A673 (cell line): ENCODE data around the gene DDX20. TPM values are rescaled to one million over a fixed set of nuclear protein-coding genes. Genes with fewer than 3 reads are reported as not detected.

ENCODE experiments used
- BruUV-seq: library from RNA; stranded (reverse); fragments of 400-500 nt; replicated peaks from 2 replicates; lab custom pipeline; 2021; lab: Mats Ljungman, UMichigan
- CTCF ChIA-PET: fragments of 300-600 bp; sonication (Branson Sonifier 250); formaldehyde crosslinking; loops from one replicate; lab custom pipeline; 2022; ENCODE audit warnings: antibody characterized with exemption; lab: Charles Lee
- POLR2A ChIA-PET: fragments of 300-600 bp; sonication (Branson Sonifier 250); formaldehyde crosslinking; loops from one replicate; lab custom pipeline; 2022; ENCODE audit warnings: antibody characterized with exemption; ENCODE audit not compliant: low non-redundant PET; lab: Charles Lee
- DNase-seq: peaks from one replicate; pipeline ENCODE4 v3.0.0-alpha.2; 2015; ENCODE audit warnings: low spot score
- H3K27ac ChIP-seq: fragments of 200-600 bp; sonication (generic); 2 replicates; pipeline ENCODE4 v1.5.1; 2016; ENCODE audit warnings: mixed run types, low read depth, mild to moderate bottlenecking, mixed read lengths, antibody characterized with exemption, low read length; ENCODE audit not compliant: poor library complexity, severe bottlenecking
- H3K27me3 ChIP-seq: fragments of 200-600 bp; sonication (generic); replicated peaks from 2 replicates; pipeline ENCODE4 v1.6.1; 2017; ENCODE audit warnings: mixed run types, low read depth, mild to moderate bottlenecking, mixed read lengths, antibody characterized with exemption, low read length; ENCODE audit not compliant: insufficient read depth, poor library complexity
- H3K36me3 ChIP-seq: fragments of 200-600 bp; sonication (generic); 2 replicates; pipeline ENCODE4 v1.6.1; 2016; ENCODE audit warnings: mixed run types, mild to moderate bottlenecking, mixed read lengths, antibody characterized with exemption, low read length; ENCODE audit not compliant: insufficient read depth, poor library complexity, severe bottlenecking
- H3K4me1 ChIP-seq: fragments of 200-600 bp; sonication (generic); 2 replicates; pipeline ENCODE4 v1.6.1; 2017; ENCODE audit warnings: mixed run types, mild to moderate bottlenecking, mixed read lengths, antibody characterized with exemption, low read length; ENCODE audit not compliant: insufficient read depth, poor library complexity, severe bottlenecking
- H3K4me3 ChIP-seq: fragments of 200-600 bp; sonication (generic); 2 replicates; pipeline ENCODE4 v1.5.1; 2016; ENCODE audit warnings: low read depth, mixed run types, mild to moderate bottlenecking, mixed read lengths, low read length; ENCODE audit not compliant: poor library complexity, severe bottlenecking
- H3K9me3 ChIP-seq: fragments of 200-600 bp; sonication (generic); 2 replicates; pipeline ENCODE4 v1.6.1; 2016; ENCODE audit warnings: mixed run types, low read depth, mild to moderate bottlenecking, mixed read lengths, antibody characterized with exemption, low read length; ENCODE audit not compliant: poor library complexity, severe bottlenecking
- CTCF ChIP-seq: fragments of 300-800, 200-600 bp; sonication (generic); conservative IDR thresholded peaks from 2 replicates; pipeline ENCODE4 v1.5.1; 2017; ENCODE audit warnings: low read depth, mild to moderate bottlenecking, antibody characterized with exemption, low read length, moderate library complexity, mixed read lengths
- EZH2 ChIP-seq: fragments of 200-600 bp; sonication (generic); IDR thresholded peaks from 2 replicates; pipeline ENCODE4 v1.6.1; 2017; ENCODE audit warnings: borderline replicate concordance, low read depth, mild to moderate bottlenecking, mixed read lengths, antibody characterized with exemption, low read length; ENCODE audit not compliant: poor library complexity, severe bottlenecking
- intact Hi-C: fragments of 100-400 bp; cut with micrococcal nuclease; formaldehyde crosslinking; loops from one replicate; pipeline ENCODE4 v1.10.0; 2022; ENCODE audit not compliant: unreplicated experiment
- total RNA-seq: library from RNA; stranded (reverse); gene quantifications from 2 replicates; pipeline ENCODE4 v1.2.3, GENCODE V29; 2021

Gene DDX20
- total RNA-seq, 1 experiment from 2014 or later: 26.1 TPM

DNA sequence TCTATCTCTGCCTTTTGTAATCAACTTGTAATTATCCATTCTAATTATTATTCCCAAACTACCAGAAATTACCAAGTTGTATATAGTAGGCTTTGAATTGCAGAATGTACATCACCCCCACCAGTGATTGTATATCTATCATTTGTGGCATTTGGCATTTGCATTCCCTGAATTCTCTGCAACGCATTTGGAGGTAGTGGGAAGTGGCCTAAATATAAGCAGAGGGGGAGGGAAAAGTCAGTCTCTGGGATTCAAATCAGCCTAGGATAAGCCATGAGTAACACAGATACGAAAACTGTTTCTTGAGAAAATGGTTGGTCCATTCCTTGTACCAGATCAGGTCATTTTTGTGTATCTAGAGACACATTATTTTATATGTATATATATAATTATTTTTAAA, 20.7 kb downstream of the DDX20 start:
- no peaks in the 10 kb centered on the region for H3K36me3 ChIP-seq
- ChIA-PET POLR2A (no interaction called here), CTCF (no interaction called here)
- H3K4me1 ChIP-seq: no peaks in the 10 kb centered on the region
- no peaks in the 10 kb centered on the region for H3K9me3 ChIP-seq
- H3K27ac ChIP-seq: no peak overlapping the region
- no TSS peak for BruUV-seq
- H3K4me3 ChIP-seq: no peak overlapping the region
- no peak for TF ChIP-seq EZH2
- TF ChIP-seq CTCF: no peak
- DNase-seq: no peak
- intact Hi-C loops: no loop called here
- H3K27me3 ChIP-seq: no peaks in the 10 kb centered on the region

DNA sequence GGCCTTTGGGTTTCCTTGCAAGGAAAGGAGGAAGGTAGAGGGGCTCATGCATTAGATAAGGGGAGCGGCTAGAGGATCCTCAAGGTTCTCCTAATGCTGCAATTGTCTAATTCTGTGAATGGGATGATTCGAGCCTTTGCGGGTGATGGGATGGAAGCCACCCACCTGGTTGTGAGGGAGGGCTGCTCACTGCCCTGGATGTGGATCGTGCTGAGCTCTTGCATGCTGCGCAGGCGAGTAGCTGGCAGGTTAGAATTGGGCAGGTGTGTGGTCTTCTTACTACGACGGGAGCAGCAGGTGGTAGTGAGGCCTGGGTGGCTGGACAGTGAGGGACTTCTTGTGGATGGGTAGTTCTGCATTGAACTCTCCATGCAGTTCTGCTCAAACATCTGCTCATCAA, 21.2 kb downstream of the DDX20 start:
- BruUV-seq: no TSS peak
- H3K36me3 ChIP-seq: no peaks in the 10 kb centered on the region
- no peaks in the 10 kb centered on the region for H3K27me3 ChIP-seq
- no peak overlapping the region for H3K27ac ChIP-seq
- H3K4me1 ChIP-seq: no peaks in the 10 kb centered on the region
- no peak for DNase-seq
- POLR2A ChIA-PET: no interaction called here
- no peak overlapping the region for H3K4me3 ChIP-seq
- no peaks in the 10 kb centered on the region for H3K9me3 ChIP-seq
- CTCF ChIA-PET: no interaction called here
- TF ChIP-seq EZH2 (no peak), CTCF (no peak)
- intact Hi-C loops: no loop called here

GRCh38 chr1:111777301-111777700, 21.6 kb downstream of the DDX20 start:
- Histone ChIP-seq H3K9me3 (no peaks in the 10 kb centered on the region), H3K36me3 (no peaks in the 10 kb centered on the region), H3K4me3 (no peak overlapping the region), H3K27ac (no peak overlapping the region), H3K27me3 (no peaks in the 10 kb centered on the region), H3K4me1 (no peaks in the 10 kb centered on the region)
- no peak for DNase-seq
- CTCF ChIA-PET: no interaction called here
- intact Hi-C loops: no loop called here
- POLR2A ChIA-PET: interaction anchor here (0.7 kb wide), 1 partner anchor 63 kb away, joined by 3 read pairs; no protein-coding TSS in a partner anchor
- no TSS peak for BruUV-seq
- no peak for TF ChIP-seq CTCF
- TF ChIP-seq EZH2: no peak
